Ectodermal cell (in vitro differentiated cells): ENCODE measurements around the gene KLHL40.

Source experiments
- H3K27ac ChIP-seq: 2 replicates; pipeline ENCODE4 v1.7.0; 2013; ENCODE audit warnings: mild to moderate bottlenecking, low read depth, low read length; ENCODE audit not compliant: insufficient read depth, poor library complexity, severe bottlenecking
- H3K27me3 ChIP-seq: 2 replicates; pipeline ENCODE4 v1.7.0; 2013; ENCODE audit warnings: mild to moderate bottlenecking, low read length; ENCODE audit not compliant: insufficient read depth, control insufficient read depth, poor library complexity, severe bottlenecking
- H3K36me3 ChIP-seq: one replicate; pipeline ENCODE4 v1.7.0; 2013; ENCODE audit warnings: low read length; ENCODE audit not compliant: control insufficient read depth, insufficient read depth
- H3K4me1 ChIP-seq: one replicate; pipeline ENCODE4 v1.7.0; 2013; ENCODE audit warnings: low read length; ENCODE audit not compliant: control insufficient read depth, insufficient read depth
- H3K4me3 ChIP-seq: 2 replicates; pipeline ENCODE4 v1.7.0; 2013; ENCODE audit warnings: low read depth, low read length, control low read depth; ENCODE audit not compliant: insufficient read depth
- H3K9me3 ChIP-seq: 2 replicates; pipeline ENCODE4 v1.7.0; 2013; ENCODE audit warnings: mild to moderate bottlenecking, low read length, moderate library complexity; ENCODE audit not compliant: control insufficient read depth
- WGBS, 2 experiments: methylation state at CpG; one replicate each; pipeline ENCODE4 v1.1.7; 2013; ENCODE audit warnings: missing lambda C conversion rate in 2 of 2; 5-methylcytosine and 5-hydroxymethylcytosine counted together

Gene KLHL40

GRCh38 chr3:42711491-42712343 is 26.4 kb downstream of the KLHL40 start:
- WGBS, 2 experiments = 81 to 84% methylated on average over 5 to 6 of the region's 6 CpGs
- Histone ChIP-seq H3K9me3 (no peaks in the 10 kb centered on the region), H3K27me3 (no peaks in the 10 kb centered on the region), H3K4me3 (no peak overlapping the region), H3K27ac (no peak overlapping the region), H3K4me1 (no peaks in the 10 kb centered on the region), H3K36me3 (no peaks in the 10 kb centered on the region)

GRCh38 chr3:42712344-42712648 is 27.0 kb downstream of the KLHL40 start:
- no peak overlapping the region for H3K4me3 ChIP-seq
- no peaks in the 10 kb centered on the region for H3K9me3 ChIP-seq
- H3K4me1 ChIP-seq = no peaks in the 10 kb centered on the region
- H3K27ac ChIP-seq = no peak overlapping the region
- 94 to 96% methylated on average over 4 of the region's 4 CpGs for WGBS, 2 experiments
- H3K36me3 ChIP-seq = no peaks in the 10 kb centered on the region
- H3K27me3 ChIP-seq = no peaks in the 10 kb centered on the region

- no peaks in the 10 kb centered on the region for H3K9me3 ChIP-seq
- no peak overlapping the region for H3K27ac ChIP-seq
- no peak overlapping the region for H3K4me3 ChIP-seq
- H3K4me1 ChIP-seq = no peaks in the 10 kb centered on the region
- H3K27me3 ChIP-seq = no peaks in the 10 kb centered on the region
- WGBS, 2 experiments = 90 to 91% methylated on average over 5 of the region's 5 CpGs
- no peaks in the 10 kb centered on the region for H3K36me3 ChIP-seq
Observed at GRCh38 chr3:42712688-42713372, 27.5 kb downstream of the KLHL40 start.

- no peaks in the 10 kb centered on the region for H3K4me1 ChIP-seq
- no peaks in the 10 kb centered on the region for H3K36me3 ChIP-seq
- no peak overlapping the region for H3K27ac ChIP-seq
- no peaks in the 10 kb centered on the region for H3K9me3 ChIP-seq
- 86 to 96% methylated on average over 2 of the region's 2 CpGs for WGBS, 2 experiments
- no peaks in the 10 kb centered on the region for H3K27me3 ChIP-seq
- no peak overlapping the region for H3K4me3 ChIP-seq
Observed at GRCh38 chr3:42713747-42714146, 28.4 kb downstream of the KLHL40 start.

GRCh38 chr3:42714171-42714852 is 29.0 kb downstream of the KLHL40 start:
- no peaks in the 10 kb centered on the region for H3K9me3 ChIP-seq
- no peaks in the 10 kb centered on the region for H3K27me3 ChIP-seq
- H3K4me3 ChIP-seq = no peak overlapping the region
- H3K36me3 ChIP-seq = no peaks in the 10 kb centered on the region
- H3K27ac ChIP-seq = no peak overlapping the region
- H3K4me1 ChIP-seq = no peaks in the 10 kb centered on the region
- 93 to 94% methylated on average over 4 of the region's 4 CpGs for WGBS, 2 experiments

GRCh38 chr3:42717306-42717705 is 32.0 kb downstream of the KLHL40 start:
- Histone ChIP-seq H3K36me3 (no peaks in the 10 kb centered on the region), H3K27ac (no peak overlapping the region), H3K4me3 (no peak overlapping the region), H3K9me3 (no peaks in the 10 kb centered on the region), H3K4me1 (no peaks in the 10 kb centered on the region), H3K27me3 (no peaks in the 10 kb centered on the region)
- 93 to 97% methylated on average over 6 of the region's 6 CpGs for WGBS, 2 experiments

- no peaks in the 10 kb centered on the region for H3K27me3 ChIP-seq
- 90 to 95% methylated on average over 5 of the region's 5 CpGs for WGBS, 2 experiments
Observed at GRCh38 chr3:42718338-42718737, 33.0 kb downstream of the KLHL40 start.

GRCh38 chr3:42719002-42719401 is 33.7 kb downstream of the KLHL40 start:
- Histone ChIP-seq H3K36me3 (no peaks in the 10 kb centered on the region), H3K27ac (no peak overlapping the region), H3K4me1 (no peaks in the 10 kb centered on the region), H3K9me3 (no peaks in the 10 kb centered on the region), H3K27me3 (no peaks in the 10 kb centered on the region), H3K4me3 (no peak overlapping the region)
- whole genome bisulfite sequencing, 2 experiments = 84 to 89% methylated on average over 6 of the region's 6 CpGs

More at GRCh38 chr3:42718338-42718737, 33.0 kb downstream of the KLHL40 start:
- Histone ChIP-seq H3K9me3 (no peaks in the 10 kb centered on the region), H3K27ac (no peak overlapping the region), H3K4me1 (no peaks in the 10 kb centered on the region), H3K36me3 (no peaks in the 10 kb centered on the region), H3K4me3 (no peak overlapping the region)

GRCh38 chr3:42720126-42720525 is 34.8 kb downstream of the KLHL40 start:
- H3K36me3 ChIP-seq = no peaks in the 10 kb centered on the region
- H3K9me3 ChIP-seq = no peaks in the 10 kb centered on the region
- H3K27ac ChIP-seq = no peak overlapping the region
- 96 to 98% methylated on average over 4 of the region's 4 CpGs for WGBS, 2 experiments
- H3K27me3 ChIP-seq = no peaks in the 10 kb centered on the region
- H3K4me3 ChIP-seq = no peak overlapping the region
- H3K4me1 ChIP-seq = no peaks in the 10 kb centered on the region

GRCh38 chr3:42721690-42722089 is 36.4 kb downstream of the KLHL40 start:
- 96 to 97% methylated on average over 1 of the region's 1 CpG for WGBS, 2 experiments
- Histone ChIP-seq H3K4me3 (no peak overlapping the region), H3K9me3 (no peaks in the 10 kb centered on the region)

More at GRCh38 chr3:42721690-42722089, 36.4 kb downstream of the KLHL40 start:
- Histone ChIP-seq H3K36me3 (no peaks in the 10 kb centered on the region), H3K27me3 (no peaks in the 10 kb centered on the region), H3K27ac (no peak overlapping the region), H3K4me1 (no peaks in the 10 kb centered on the region)
